Activated CD8-positive, alpha-beta T cell treated with anti-CD3 and anti-CD28 coated beads for 36 hours (primary cell): ENCODE data around the gene GCLC. TPM values are rescaled to one million over a fixed set of nuclear protein-coding genes. Genes with fewer than 3 reads are reported as not detected.

Experiments used
- ATAC-seq: fragments of 200-7000 bp; cut with Tn5 transposase; one replicate; pipeline ENCODE4 v1.10.0; 2021; ENCODE audit warnings: mild to moderate bottlenecking, moderate library complexity
- CTCF ChIA-PET: fragments of 350-600 bp; sonication (Branson Sonifier 250); formaldehyde crosslinking; loops from one replicate; lab custom pipeline; 2021; ENCODE audit warnings: antibody characterized with exemption; lab: Charles Lee
- POLR2A ChIA-PET: fragments of 350-600 bp; sonication (Branson Sonifier 250); formaldehyde crosslinking; loops from one replicate; lab custom pipeline; 2021; ENCODE audit warnings: antibody characterized with exemption; lab: Charles Lee
- DNase-seq: peaks from one replicate; pipeline ENCODE4 v3.0.0-alpha.2; 2020
- H3K27ac Mint-ChIP-seq: one replicate; pipeline ENCODE4 v1.8.0; 2021; ENCODE audit warnings: mild to moderate bottlenecking, mixed read lengths
- H3K27me3 Mint-ChIP-seq: one replicate; pipeline ENCODE4 v1.8.0; 2021; ENCODE audit warnings: mixed read lengths
- H3K36me3 Mint-ChIP-seq: one replicate; pipeline ENCODE4 v1.8.0; 2021; ENCODE audit warnings: low read depth, mixed read lengths
- H3K4me1 Mint-ChIP-seq: one replicate; pipeline ENCODE4 v1.8.0; 2021; ENCODE audit warnings: low read depth, mixed read lengths
- H3K4me3 Mint-ChIP-seq: one replicate; pipeline ENCODE4 v1.8.0; 2021; ENCODE audit warnings: mild to moderate bottlenecking, moderate library complexity, mixed read lengths
- H3K9me3 Mint-ChIP-seq: one replicate; pipeline ENCODE4 v1.8.0; 2021; ENCODE audit warnings: mixed read lengths
- intact Hi-C: fragments of 100-400 bp; cut with micrococcal nuclease; formaldehyde crosslinking; loops from one replicate; pipeline ENCODE4 v1.10.0; 2022
- total RNA-seq, 2 experiments: library from RNA; stranded (reverse); gene quantifications; one replicate each; pipeline ENCODE4 v1.2.3, GENCODE V29; 2021
- TF ChIP-seq, protein P1 (sequence below): fragments of 200-600 bp; IDR thresholded peaks from one replicate; pipeline ENCODE4 v1.8.0; 2022; ENCODE audit warnings: antibody characterized with exemption, mild to moderate bottlenecking

The GCLC gene
- total RNA-seq, 2 experiments from 2014 or later: 17.0 to 18.6 TPM

DNA sequence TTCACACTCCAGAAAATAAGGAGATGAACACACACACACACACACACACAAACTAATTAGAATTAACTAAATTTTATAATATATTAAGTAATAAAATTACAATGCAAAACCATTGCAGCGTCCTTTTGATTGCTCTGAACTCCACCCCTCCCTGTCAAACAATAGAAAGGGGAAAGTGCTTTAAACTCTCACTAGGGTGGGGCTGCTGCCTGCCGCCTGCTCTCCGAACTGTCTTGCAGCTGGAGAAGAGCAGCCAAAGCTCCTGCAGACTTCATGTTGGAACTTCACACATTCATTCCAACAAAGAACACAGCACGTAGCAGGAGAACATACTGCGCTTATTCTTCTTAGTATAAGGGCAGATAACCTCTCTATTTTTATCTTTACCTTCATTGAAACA is 83.2 kb downstream of the GCLC start:
- Mint-ChIP-seq H3K27me3 (no peaks in the 10 kb centered on the region), H3K27ac (no peak overlapping the region), H3K4me3 (no peak overlapping the region), H3K4me1 (peaks cover 6% of the 10 kb centered on the region), H3K9me3 (no peaks in the 10 kb centered on the region), H3K36me3 (no peaks in the 10 kb centered on the region)
- ChIA-PET CTCF (interaction anchor here (1.0 kb wide), 1 partner anchor 52 kb away, joined by 3 read pairs; no protein-coding TSS in a partner anchor), POLR2A (interaction anchor here (0.7 kb wide), 1 partner anchor 224 kb away, joined by 4 read pairs; no protein-coding TSS in a partner anchor)
- intact Hi-C loops: no loop called here
- ATAC-seq: no peak
- TF ChIP-seq, protein P1, sequence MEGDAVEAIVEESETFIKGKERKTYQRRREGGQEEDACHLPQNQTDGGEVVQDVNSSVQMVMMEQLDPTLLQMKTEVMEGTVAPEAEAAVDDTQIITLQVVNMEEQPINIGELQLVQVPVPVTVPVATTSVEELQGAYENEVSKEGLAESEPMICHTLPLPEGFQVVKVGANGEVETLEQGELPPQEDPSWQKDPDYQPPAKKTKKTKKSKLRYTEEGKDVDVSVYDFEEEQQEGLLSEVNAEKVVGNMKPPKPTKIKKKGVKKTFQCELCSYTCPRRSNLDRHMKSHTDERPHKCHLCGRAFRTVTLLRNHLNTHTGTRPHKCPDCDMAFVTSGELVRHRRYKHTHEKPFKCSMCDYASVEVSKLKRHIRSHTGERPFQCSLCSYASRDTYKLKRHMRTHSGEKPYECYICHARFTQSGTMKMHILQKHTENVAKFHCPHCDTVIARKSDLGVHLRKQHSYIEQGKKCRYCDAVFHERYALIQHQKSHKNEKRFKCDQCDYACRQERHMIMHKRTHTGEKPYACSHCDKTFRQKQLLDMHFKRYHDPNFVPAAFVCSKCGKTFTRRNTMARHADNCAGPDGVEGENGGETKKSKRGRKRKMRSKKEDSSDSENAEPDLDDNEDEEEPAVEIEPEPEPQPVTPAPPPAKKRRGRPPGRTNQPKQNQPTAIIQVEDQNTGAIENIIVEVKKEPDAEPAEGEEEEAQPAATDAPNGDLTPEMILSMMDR: no peak
- no peak for DNase-seq

DNA sequence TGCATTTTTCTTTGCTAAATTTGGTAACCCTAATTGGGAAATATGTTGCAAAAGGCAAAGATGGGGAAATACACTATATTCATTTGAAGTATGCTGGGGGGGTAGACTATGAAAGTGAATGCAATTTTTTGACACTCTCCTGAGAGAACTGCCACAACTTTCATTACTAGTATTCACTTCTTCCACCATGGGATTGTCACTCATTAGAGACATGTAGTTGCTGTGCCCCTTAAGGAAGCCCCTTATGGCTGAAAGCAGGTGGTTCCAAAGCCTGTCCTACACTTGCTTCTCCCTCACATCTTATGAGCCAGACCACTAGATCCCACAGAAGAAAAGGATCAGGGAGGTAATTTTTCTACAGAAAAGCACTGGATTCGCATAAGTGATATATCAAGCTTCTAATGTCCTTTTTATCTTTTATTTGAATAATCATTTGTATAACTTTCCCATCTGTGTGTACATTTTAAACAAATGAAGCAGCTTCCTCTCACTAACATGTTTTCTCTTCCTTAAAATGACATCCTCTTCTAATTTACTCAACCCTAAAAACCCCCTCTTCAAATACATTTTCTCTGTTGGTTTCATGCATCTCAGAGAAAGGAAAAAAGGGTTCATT is 83.8 kb downstream of the GCLC start:
- H3K27me3 Mint-ChIP-seq: peaks cover 2% of the 10 kb centered on the region
- no peak overlapping the region for H3K4me3 Mint-ChIP-seq
- TF ChIP-seq, protein P1: no peak
- H3K4me1 Mint-ChIP-seq: peaks cover 6% of the 10 kb centered on the region
- POLR2A ChIA-PET: interaction anchor here (0.7 kb wide), 1 partner anchor 223 kb away, joined by 4 read pairs; no protein-coding TSS in a partner anchor
- intact Hi-C loops: no loop called here
- DNase-seq: no peak
- ATAC-seq: peak; percentile 30
- H3K27ac Mint-ChIP-seq: no peak overlapping the region
- CTCF ChIA-PET: no interaction called here
- peaks cover 1% of the 10 kb centered on the region for H3K9me3 Mint-ChIP-seq
- H3K36me3 Mint-ChIP-seq: no peaks in the 10 kb centered on the region

DNA sequence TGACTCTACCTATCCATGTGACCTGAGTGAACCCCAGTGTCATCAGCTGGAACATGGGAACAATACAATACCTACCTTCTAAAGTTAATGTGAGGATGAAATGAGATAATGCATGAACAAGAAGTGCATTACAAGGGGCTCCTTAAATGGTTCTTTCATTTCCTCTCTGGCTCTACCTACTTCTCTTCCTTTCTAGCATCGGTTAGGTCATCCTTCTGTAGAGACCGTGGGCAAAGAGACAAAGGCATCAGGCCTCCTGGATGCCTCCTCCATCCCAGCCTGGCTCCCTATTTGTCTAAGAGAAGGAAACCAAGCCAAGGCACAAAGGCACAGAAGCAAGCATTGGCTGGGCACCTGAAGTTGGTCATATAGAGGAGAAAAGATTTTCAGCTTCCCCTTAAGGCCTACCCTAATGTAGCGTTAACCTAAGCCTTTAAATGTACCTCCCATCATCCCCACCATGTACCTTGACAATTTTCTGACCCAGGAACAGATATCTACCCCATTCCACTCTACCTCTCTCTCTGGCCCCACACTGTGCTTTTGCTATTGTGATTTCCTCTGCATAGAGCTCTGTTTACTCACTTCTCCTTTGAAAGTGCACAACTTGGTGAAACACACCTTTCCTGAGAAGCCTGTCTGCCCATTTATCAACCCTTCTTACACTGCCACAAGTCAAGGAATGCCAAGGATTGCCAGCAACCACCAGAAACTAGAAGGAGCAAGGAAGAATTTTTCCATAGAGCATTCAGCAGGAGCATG is 86.6 kb downstream of the GCLC start:
- peaks cover 6% of the 10 kb centered on the region for H3K4me1 Mint-ChIP-seq
- ATAC-seq: no peak
- CTCF ChIA-PET: interaction anchor here (1.0 kb wide), 2 partner anchors 26 to 35 kb away, joined by 3 to 4 read pairs; no protein-coding TSS in a partner anchor
- TF ChIP-seq, protein P1: no peak
- peaks cover 7% of the 10 kb centered on the region for H3K9me3 Mint-ChIP-seq
- H3K4me3 Mint-ChIP-seq: no peak overlapping the region
- POLR2A ChIA-PET: no interaction called here
- no peaks in the 10 kb centered on the region for H3K36me3 Mint-ChIP-seq
- no peak overlapping the region for H3K27ac Mint-ChIP-seq
- intact Hi-C loops: no loop called here
- DNase-seq: no peak
- H3K27me3 Mint-ChIP-seq: peaks cover 2% of the 10 kb centered on the region

DNA sequence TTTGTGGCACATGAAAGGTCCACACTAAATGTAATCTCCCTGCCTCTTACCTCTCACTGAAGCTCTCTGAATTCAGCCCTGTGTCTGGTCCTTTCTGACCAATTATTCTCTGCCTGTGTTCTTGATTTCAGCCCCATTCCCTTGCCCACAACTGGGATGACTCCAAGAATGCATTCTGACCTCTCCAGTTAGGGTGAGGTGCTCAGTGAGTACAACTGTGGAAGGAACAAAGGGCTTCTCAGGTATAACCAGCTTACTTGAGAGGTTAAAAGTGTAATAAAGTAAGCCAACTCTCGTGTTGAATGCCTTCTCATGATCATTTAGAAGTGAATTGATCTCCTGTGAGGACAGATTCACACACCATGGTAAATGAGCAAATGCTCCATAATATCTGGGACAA is 88.1 kb downstream of the GCLC start:
- ChIA-PET POLR2A (interaction anchor here (0.6 kb wide), 1 partner anchor 379 kb away, joined by 3 read pairs; no protein-coding TSS in a partner anchor), CTCF (interaction anchor here (0.7 to 1.8 kb wide), 7 partner anchors 8 to 284 kb away, joined by 3 to 5 read pairs (median 4); no protein-coding TSS in a partner anchor)
- no peak for ATAC-seq
- Mint-ChIP-seq H3K27me3 (peaks cover 2% of the 10 kb centered on the region), H3K9me3 (peaks cover 7% of the 10 kb centered on the region), H3K27ac (no peak overlapping the region), H3K4me1 (peaks cover 6% of the 10 kb centered on the region), H3K36me3 (no peaks in the 10 kb centered on the region), H3K4me3 (no peak overlapping the region)
- TF ChIP-seq, protein P1: no peak
- no peak for DNase-seq
- intact Hi-C loops: no loop called here
